HG02885 (cell line): ENCODE results near the gene HAUS6.
"Not testable (repeated sequence)": the region's sequence is repeated elsewhere in the genome, so short reads cannot be mapped to it uniquely, and the experiment has no call there.

Source experiments
- ATAC-seq: cut with Tn5 transposase; IDR thresholded peaks from one replicate; pipeline ENCODE4 v1.9.1; 2021; ENCODE audit warnings: mild to moderate bottlenecking; ENCODE audit not compliant: unreplicated experiment, poor library complexity

The HAUS6 gene

GRCh38 chr9:19102631-19103345 is at the start of gene HAUS6:
HAUS6 (minus strand) TSS chr9:19102904; CDS start chr9:19102651, 253 bp downstream.
- peak; percentile 98 for ATAC-seq

GRCh38 chr9:19152160-19152498 is 49.4 kb upstream of the HAUS6 start:
- ATAC-seq: not testable (repeated sequence)

- ATAC-seq: no peak
These were observed 48.9 kb upstream of the HAUS6 start for GRCh38 chr9:19151425-19152159.

GRCh38 chr9:19149230-19149629 is 46.5 kb upstream of the HAUS6 start:
- ATAC-seq: no peak

- no peak for ATAC-seq
These were observed 45.5 kb upstream of the HAUS6 start for GRCh38 chr9:19148187-19148586.

- ATAC-seq: no peak
These were observed 43.8 kb upstream of the HAUS6 start for GRCh38 chr9:19146441-19147024.

GRCh38 chr9:19145881-19146280 is 43.2 kb upstream of the HAUS6 start:
- ATAC-seq: no peak

GRCh38 chr9:19140259-19140658 is 37.6 kb upstream of the HAUS6 start:
- no peak for ATAC-seq

GRCh38 chr9:19138084-19138483 is 35.4 kb upstream of the HAUS6 start:
- peak; percentile 56 for ATAC-seq

GRCh38 chr9:19137282-19137681 is 34.6 kb upstream of the HAUS6 start:
- ATAC-seq: no peak

- no peak for ATAC-seq
These were observed 33.4 kb upstream of the HAUS6 start for GRCh38 chr9:19136129-19136528.

- no peak for ATAC-seq
These were observed 31.0 kb upstream of the HAUS6 start for GRCh38 chr9:19133549-19134345.

- ATAC-seq: no peak
These were observed 27.7 kb upstream of the HAUS6 start for GRCh38 chr9:19130436-19130835.

GRCh38 chr9:19127871-19128500 is 25.3 kb upstream of the HAUS6 start:
- peak; percentile 4 for ATAC-seq

- no peak for ATAC-seq
These were observed 21.7 kb upstream of the HAUS6 start for GRCh38 chr9:19124430-19124793.

- ATAC-seq: no peak
These were observed 19.9 kb upstream of the HAUS6 start for GRCh38 chr9:19122490-19123042.

- ATAC-seq: no peak
These were observed 18.2 kb upstream of the HAUS6 start for GRCh38 chr9:19120877-19121276.

GRCh38 chr9:19119801-19120440 is 17.2 kb upstream of the HAUS6 start:
- ATAC-seq: no peak

GRCh38 chr9:19119246-19119645 is 16.5 kb upstream of the HAUS6 start:
- no peak for ATAC-seq
